Smooth muscle cell (in vitro differentiated cells): ENCODE results near the gene ENAH. TPM values are rescaled to one million over a fixed set of nuclear protein-coding genes. Genes with fewer than 3 reads are reported as not detected.
"Not testable (repeated sequence)": the region's sequence is repeated elsewhere in the genome, so short reads cannot be mapped to it uniquely, and the experiment has no call there.

Source experiments
- DNase-seq: peaks from one replicate; lab custom pipeline; 2025; ENCODE audit not compliant: unreplicated experiment; lab: John Stamatoyannopoulos, UW
- H2AFZ ChIP-seq: fragments of 200-600 bp; sonication (generic); 2 replicates; pipeline ENCODE4 v1.6.0; 2016; ENCODE audit warnings: antibody characterized with exemption, low read depth, mild to moderate bottlenecking
- H3F3A ChIP-seq: fragments of 200-600 bp; sonication (generic); 2 replicates; pipeline ENCODE4 v1.6.0; 2017; ENCODE audit warnings: antibody characterized with exemption, low read depth
- H3K27ac ChIP-seq: fragments of 200-600 bp; sonication (generic); 2 replicates; pipeline ENCODE4 v1.5.1; 2016; ENCODE audit warnings: low read depth, mild to moderate bottlenecking
- H3K27me3 ChIP-seq: fragments of 200-600 bp; sonication (generic); 2 replicates; pipeline ENCODE4 v1.6.1; 2016; ENCODE audit warnings: low read depth, mild to moderate bottlenecking
- H3K36me3 ChIP-seq: fragments of 200-600 bp; sonication (generic); 2 replicates; pipeline ENCODE4 v1.5.1; 2016; ENCODE audit warnings: low read depth
- H3K4me1 ChIP-seq: fragments of 200-600 bp; sonication (generic); 2 replicates; pipeline ENCODE4 v1.5.1; 2016; ENCODE audit warnings: low read depth
- H3K4me2 ChIP-seq: fragments of 200-600 bp; sonication (generic); 2 replicates; pipeline ENCODE4 v1.6.0; 2016; ENCODE audit warnings: mild to moderate bottlenecking
- H3K4me3 ChIP-seq: fragments of 200-600 bp; sonication (generic); 2 replicates; pipeline ENCODE4 v1.5.1; 2016; ENCODE audit warnings: mild to moderate bottlenecking
- H3K79me2 ChIP-seq: fragments of 200-600 bp; sonication (generic); 2 replicates; pipeline ENCODE4 v1.6.0; 2016; ENCODE audit warnings: low read depth, mild to moderate bottlenecking
- H3K9ac ChIP-seq: fragments of 200-600 bp; sonication (generic); 2 replicates; pipeline ENCODE4 v1.6.0; 2016; ENCODE audit warnings: low read depth
- H3K9me3 ChIP-seq: fragments of 200-600 bp; sonication (generic); replicated peaks from 2 replicates; pipeline ENCODE4 v1.5.1; 2016; ENCODE audit warnings: low read depth
- H4K20me1 ChIP-seq: fragments of 200-600 bp; sonication (generic); 2 replicates; pipeline ENCODE4 v1.6.0; 2016; ENCODE audit warnings: low read depth
- WGBS: methylation state at CpG from one replicate; pipeline ENCODE4 v1.1.7; 2016; ENCODE audit warnings: low lambda C conversion rate; 5-methylcytosine and 5-hydroxymethylcytosine counted together
- polyA plus RNA-seq: library from polyadenylated mRNA; unstranded; fragments of >200 nt; fragmentation: Nextera tagmentation; extraction: Ambion mirVana; gene quantifications from 2 replicates; pipeline ENCODE4 v1.2.1, GENCODE V29; 2016
- total RNA-seq: library from RNA; depleted of rRNA; stranded (reverse); fragments of >200 nt; gene quantifications from 2 replicates; pipeline ENCODE4 v1.2.3, GENCODE V29; 2014
- TF ChIP-seq, protein P1 (sequence below): fragments of 200-600 bp; sonication (generic); IDR thresholded peaks from 2 replicates; pipeline ENCODE4 v1.5.1; 2017; ENCODE audit warnings: borderline replicate concordance, mild to moderate bottlenecking, antibody characterized with exemption; ENCODE audit not compliant: insufficient read depth, poor library complexity, severe bottlenecking

ENAH gene
- total and polyA plus RNA-seq, 2 experiments from 2014 or later: 39.3 to 147 TPM

- Histone ChIP-seq H3K4me1 (peaks cover 15% of the 10 kb centered on the region), H4K20me1 (no peaks in the 10 kb centered on the region), H3K79me2 (peaks cover 2% of the 10 kb centered on the region), H3K4me2 (peak overlapping the region; percentile 72), H3F3A (peaks cover 35% of the 10 kb centered on the region), H3K9me3 (no peaks in the 10 kb centered on the region), H3K27ac (peak overlapping the region; percentile 99), H2AFZ (no peak overlapping the region), H3K4me3 (peak overlapping the region; percentile 13), H3K36me3 (no peaks in the 10 kb centered on the region), H3K9ac (peak overlapping the region; percentile 68), H3K27me3 (no peaks in the 10 kb centered on the region)
- TF ChIP-seq, protein P1, sequence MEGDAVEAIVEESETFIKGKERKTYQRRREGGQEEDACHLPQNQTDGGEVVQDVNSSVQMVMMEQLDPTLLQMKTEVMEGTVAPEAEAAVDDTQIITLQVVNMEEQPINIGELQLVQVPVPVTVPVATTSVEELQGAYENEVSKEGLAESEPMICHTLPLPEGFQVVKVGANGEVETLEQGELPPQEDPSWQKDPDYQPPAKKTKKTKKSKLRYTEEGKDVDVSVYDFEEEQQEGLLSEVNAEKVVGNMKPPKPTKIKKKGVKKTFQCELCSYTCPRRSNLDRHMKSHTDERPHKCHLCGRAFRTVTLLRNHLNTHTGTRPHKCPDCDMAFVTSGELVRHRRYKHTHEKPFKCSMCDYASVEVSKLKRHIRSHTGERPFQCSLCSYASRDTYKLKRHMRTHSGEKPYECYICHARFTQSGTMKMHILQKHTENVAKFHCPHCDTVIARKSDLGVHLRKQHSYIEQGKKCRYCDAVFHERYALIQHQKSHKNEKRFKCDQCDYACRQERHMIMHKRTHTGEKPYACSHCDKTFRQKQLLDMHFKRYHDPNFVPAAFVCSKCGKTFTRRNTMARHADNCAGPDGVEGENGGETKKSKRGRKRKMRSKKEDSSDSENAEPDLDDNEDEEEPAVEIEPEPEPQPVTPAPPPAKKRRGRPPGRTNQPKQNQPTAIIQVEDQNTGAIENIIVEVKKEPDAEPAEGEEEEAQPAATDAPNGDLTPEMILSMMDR: no peak
- 36% methylated on average over 7 of the region's 7 CpGs for WGBS
- DNase-seq: no peak
Measured at GRCh38 chr1:225657462-225657989, 4.6 kb upstream of the ENAH start.

DNA sequence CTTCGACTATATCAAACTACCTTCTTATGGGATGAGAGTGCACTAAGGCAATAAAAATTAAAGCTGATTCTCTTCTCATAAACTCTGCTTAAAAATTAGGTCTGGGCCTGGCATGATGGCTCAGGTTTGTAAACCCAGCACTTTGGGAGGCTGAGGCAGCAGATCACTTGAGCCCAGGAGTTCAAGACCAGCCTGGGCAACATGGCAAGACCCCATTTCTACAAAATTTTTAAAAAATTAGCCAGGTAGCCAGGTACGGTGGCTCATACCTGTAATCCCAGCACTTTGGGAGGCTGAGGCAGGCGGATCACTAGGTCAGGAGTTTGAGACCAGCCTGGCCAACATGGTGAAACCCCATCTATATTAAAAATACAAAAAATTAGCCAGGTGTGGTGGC lies 3.3 kb upstream of the ENAH start:
- 71% methylated on average over 3 of the region's 3 CpGs for WGBS
- Histone ChIP-seq H3K4me2 (peak overlapping the region; percentile 56), H3K4me1 (peaks cover 15% of the 10 kb centered on the region), H3F3A (peaks cover 38% of the 10 kb centered on the region), H4K20me1 (peaks cover 11% of the 10 kb centered on the region), H3K27ac (peak overlapping the region; percentile 99), H3K79me2 (peaks cover 15% of the 10 kb centered on the region), H3K9ac (peak overlapping the region; percentile 21)
- H3K9me3 ChIP-seq, H3K36me3 ChIP-seq, H2AFZ ChIP-seq, H3K27me3 ChIP-seq, H3K4me3 ChIP-seq, DNase-seq: not testable (repeated sequence)

GRCh38 chr1:225655509-225656258 lies 2.8 kb upstream of the ENAH start:
- Histone ChIP-seq H3F3A (peaks cover 38% of the 10 kb centered on the region), H4K20me1 (peaks cover 16% of the 10 kb centered on the region), H3K4me3 (no peak overlapping the region), H3K9me3 (no peaks in the 10 kb centered on the region), H3K27me3 (no peaks in the 10 kb centered on the region), H3K4me1 (peaks cover 15% of the 10 kb centered on the region), H2AFZ (no peak overlapping the region), H3K27ac (peak overlapping the region; percentile 99), H3K9ac (peak overlapping the region; percentile 21), H3K36me3 (no peaks in the 10 kb centered on the region), H3K79me2 (peaks cover 21% of the 10 kb centered on the region), H3K4me2 (peak overlapping the region; percentile 99)
- 23% methylated on average over 4 of the region's 4 CpGs for WGBS
- TF ChIP-seq, protein P1: no peak
- no peak for DNase-seq

- Histone ChIP-seq H3K4me1 (peaks cover 21% of the 10 kb centered on the region), H3K9ac (peak overlapping the region; percentile 98), H3K79me2 (peaks cover 28% of the 10 kb centered on the region), H3K4me3 (peak overlapping the region; percentile 98), H3K27me3 (no peaks in the 10 kb centered on the region), H3K36me3 (no peaks in the 10 kb centered on the region), H3K4me2 (peak overlapping the region; percentile 99), H3F3A (peaks cover 38% of the 10 kb centered on the region), H3K9me3 (no peaks in the 10 kb centered on the region), H4K20me1 (peaks cover 24% of the 10 kb centered on the region), H2AFZ (no peak overlapping the region), H3K27ac (peak overlapping the region; percentile 99)
- no peak for DNase-seq
- 67% methylated on average over 15 of the region's 15 CpGs for WGBS
- TF ChIP-seq, protein P1: no peak
Measured at GRCh38 chr1:225654688-225655508, 2.0 kb upstream of the ENAH start.
